ENCODE results near the gene EVI2A.

Gene EVI2A

DNA sequence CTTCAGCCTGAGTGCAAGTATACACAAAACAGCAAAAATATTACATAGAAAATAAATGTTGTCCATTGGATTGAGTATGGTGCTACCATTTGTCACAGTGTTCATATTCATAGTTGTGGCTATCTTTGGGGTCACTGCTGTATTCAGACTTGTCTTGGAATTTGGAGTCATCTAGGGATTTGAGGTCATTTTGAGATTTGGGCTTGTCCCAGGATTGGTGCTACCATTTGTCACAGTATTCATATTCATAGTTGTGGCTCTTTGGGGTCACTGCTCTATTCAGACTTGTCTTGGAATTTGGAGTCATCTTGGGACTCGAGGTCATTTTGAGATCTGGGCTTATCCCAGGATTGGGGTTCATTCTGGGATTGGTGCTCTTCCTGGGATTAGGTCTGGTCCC, 49.2 kb downstream of the EVI2A start:
- no peak overlapping the region for H2AFZ ChIP-seq (ENCODE audit: low read depth, low read length, severe bottlenecking)
- H3K4me2 ChIP-seq (ENCODE audit: low read depth, low read length, poor library complexity, severe bottlenecking): no peak overlapping the region
- 0 out of 2 replicates have a peak, but pooled peaks cover 5% of the 10 kb centered on the region for H3F3A ChIP-seq (ENCODE audit: insufficient read depth)
- no peaks in the 10 kb centered on the region for H3K9me3 ChIP-seq (ENCODE audit: insufficient read depth, low read length)
- H3K9ac ChIP-seq (ENCODE audit: low read length): no peak overlapping the region
- no peaks in the 10 kb centered on the region for H3K27me3 ChIP-seq (ENCODE audit: low read length)
- H3K4me3 ChIP-seq (ENCODE audit: insufficient read depth, low read length, poor library complexity, severe bottlenecking): no peak overlapping the region
- 0 out of 2 replicates have a peak, but pooled peaks cover 3% of the 10 kb centered on the region for H3K36me3 ChIP-seq (ENCODE audit: low read length)
- no peak overlapping the region for H3K27ac ChIP-seq (ENCODE audit: low read depth, low read length)
- no peaks in the 10 kb centered on the region for H3K79me2 ChIP-seq (ENCODE audit: insufficient read depth, low read length)
- TF ChIP-seq EZH2phosphoT487 (conservative IDR thresholded peaks at IDR 0.05; ENCODE audit: low read length): no peak
- TF ChIP-seq, protein P1, sequence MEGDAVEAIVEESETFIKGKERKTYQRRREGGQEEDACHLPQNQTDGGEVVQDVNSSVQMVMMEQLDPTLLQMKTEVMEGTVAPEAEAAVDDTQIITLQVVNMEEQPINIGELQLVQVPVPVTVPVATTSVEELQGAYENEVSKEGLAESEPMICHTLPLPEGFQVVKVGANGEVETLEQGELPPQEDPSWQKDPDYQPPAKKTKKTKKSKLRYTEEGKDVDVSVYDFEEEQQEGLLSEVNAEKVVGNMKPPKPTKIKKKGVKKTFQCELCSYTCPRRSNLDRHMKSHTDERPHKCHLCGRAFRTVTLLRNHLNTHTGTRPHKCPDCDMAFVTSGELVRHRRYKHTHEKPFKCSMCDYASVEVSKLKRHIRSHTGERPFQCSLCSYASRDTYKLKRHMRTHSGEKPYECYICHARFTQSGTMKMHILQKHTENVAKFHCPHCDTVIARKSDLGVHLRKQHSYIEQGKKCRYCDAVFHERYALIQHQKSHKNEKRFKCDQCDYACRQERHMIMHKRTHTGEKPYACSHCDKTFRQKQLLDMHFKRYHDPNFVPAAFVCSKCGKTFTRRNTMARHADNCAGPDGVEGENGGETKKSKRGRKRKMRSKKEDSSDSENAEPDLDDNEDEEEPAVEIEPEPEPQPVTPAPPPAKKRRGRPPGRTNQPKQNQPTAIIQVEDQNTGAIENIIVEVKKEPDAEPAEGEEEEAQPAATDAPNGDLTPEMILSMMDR (IDR thresholded peaks at IDR 0.05; ENCODE audit: insufficient read depth, low read length, poor library complexity, severe bottlenecking): no peak
- H3K9me2 ChIP-seq (replicated peaks; ENCODE audit: insufficient read depth, low read length): no peaks in the 10 kb centered on the region
- H4K20me1 ChIP-seq (ENCODE audit: low read depth, low read length): no peaks in the 10 kb centered on the region

DNA sequence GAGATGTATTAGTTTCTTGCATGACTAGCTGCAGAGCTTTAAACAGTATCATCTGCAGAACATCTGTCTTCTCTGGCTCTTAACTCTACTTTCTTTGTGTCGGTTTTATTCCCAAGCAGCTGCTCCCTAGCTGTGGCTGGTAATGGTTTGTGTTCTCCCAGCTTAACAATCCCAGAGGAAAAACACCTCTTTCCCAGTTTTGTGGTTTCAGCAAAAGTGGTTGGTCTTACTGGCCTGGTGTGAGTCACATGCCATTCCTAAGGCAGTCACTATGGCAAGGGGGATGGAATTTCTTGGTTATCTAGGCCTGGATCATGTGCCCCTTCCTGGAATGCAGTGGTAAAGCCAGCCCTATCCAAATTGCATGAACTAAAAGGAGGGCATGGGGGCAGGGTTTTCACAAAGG, 51.8 kb downstream of the EVI2A start:
- Histone ChIP-seq H3K9me3 (ENCODE audit: insufficient read depth, low read length) (no peaks in the 10 kb centered on the region), H3K9ac (ENCODE audit: low read length) (no peak overlapping the region), H2AFZ (ENCODE audit: low read depth, low read length, severe bottlenecking) (no peak overlapping the region), H3K27me3 (ENCODE audit: low read length) (no peaks in the 10 kb centered on the region), H3F3A (ENCODE audit: insufficient read depth) (0 out of 2 replicates have a peak, but pooled peaks cover 5% of the 10 kb centered on the region), H3K9me2 (replicated peaks; ENCODE audit: insufficient read depth, low read length) (no peaks in the 10 kb centered on the region), H4K20me1 (ENCODE audit: low read depth, low read length) (no peaks in the 10 kb centered on the region), H3K4me2 (ENCODE audit: low read depth, low read length, poor library complexity, severe bottlenecking) (no peak overlapping the region), H3K79me2 (ENCODE audit: insufficient read depth, low read length) (no peaks in the 10 kb centered on the region), H3K27ac (ENCODE audit: low read depth, low read length) (no peak overlapping the region), H3K36me3 (ENCODE audit: low read length) (0 out of 2 replicates have a peak, but pooled peaks cover 7% of the 10 kb centered on the region), H3K4me3 (ENCODE audit: insufficient read depth, low read length, poor library complexity, severe bottlenecking) (no peak overlapping the region)
- TF ChIP-seq, protein P1 (IDR thresholded peaks at IDR 0.05; ENCODE audit: insufficient read depth, low read length, poor library complexity, severe bottlenecking): no peak
- no peak for TF ChIP-seq EZH2phosphoT487 (conservative IDR thresholded peaks at IDR 0.05; ENCODE audit: low read length)

DNA sequence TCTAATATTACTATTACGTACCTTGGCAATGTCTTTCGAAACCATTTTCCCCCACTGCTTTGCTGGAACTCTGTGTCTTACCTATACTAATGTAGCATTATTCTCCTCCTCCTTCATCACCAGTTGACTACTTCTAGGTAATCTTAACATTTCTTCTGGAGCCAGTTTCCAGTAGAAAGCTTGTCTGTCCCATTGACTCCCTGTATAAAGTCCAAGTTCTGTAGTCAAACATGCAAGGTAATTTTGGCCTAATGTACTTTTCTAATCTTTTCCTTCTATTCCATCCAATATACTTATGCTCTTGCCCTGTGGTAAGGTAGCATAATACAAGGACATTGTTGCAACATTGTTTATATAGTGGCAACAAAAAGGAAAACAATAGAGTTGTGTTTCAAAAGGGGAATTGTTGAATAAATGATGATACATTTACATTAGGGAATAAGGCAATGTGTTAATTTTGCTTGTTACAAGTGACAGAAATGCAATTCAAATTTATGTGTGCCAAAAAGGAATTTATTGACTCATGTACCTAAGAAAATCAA, 52.3 kb downstream of the EVI2A start:
- Histone ChIP-seq H3K4me3 (ENCODE audit: insufficient read depth, low read length, poor library complexity, severe bottlenecking) (no peak overlapping the region), H3K9ac (ENCODE audit: low read length) (no peak overlapping the region), H3K79me2 (ENCODE audit: insufficient read depth, low read length) (no peaks in the 10 kb centered on the region), H3K9me2 (replicated peaks; ENCODE audit: insufficient read depth, low read length) (no peaks in the 10 kb centered on the region), H2AFZ (ENCODE audit: low read depth, low read length, severe bottlenecking) (no peak overlapping the region), H3K4me2 (ENCODE audit: low read depth, low read length, poor library complexity, severe bottlenecking) (no peak overlapping the region), H3K27ac (ENCODE audit: low read depth, low read length) (no peak overlapping the region), H4K20me1 (ENCODE audit: low read depth, low read length) (no peaks in the 10 kb centered on the region), H3K9me3 (ENCODE audit: insufficient read depth, low read length) (no peaks in the 10 kb centered on the region), H3K36me3 (ENCODE audit: low read length) (0 out of 2 replicates have a peak, but pooled peaks cover 7% of the 10 kb centered on the region), H3F3A (ENCODE audit: insufficient read depth) (0 out of 2 replicates have a peak, but pooled peaks cover 5% of the 10 kb centered on the region), H3K27me3 (ENCODE audit: low read length) (no peaks in the 10 kb centered on the region)
- TF ChIP-seq EZH2phosphoT487 (conservative IDR thresholded peaks at IDR 0.05; ENCODE audit: low read length): no peak
- TF ChIP-seq, protein P1 (IDR thresholded peaks at IDR 0.05; ENCODE audit: insufficient read depth, low read length, poor library complexity, severe bottlenecking): no peak

Data from SU-DHL-6 (cell line).